IMR-90 (cell line): ENCODE measurements around the gene HES6. TPM values are rescaled to one million over a fixed set of nuclear protein-coding genes. Genes with fewer than 3 reads are reported as not detected.

Source experiments
- ATAC-seq: fragments of 200-7000 bp; cut with Tn5 transposase; 2 replicates; pipeline ENCODE4 v1.9.1; 2020; ENCODE audit warnings: low read depth, mild to moderate bottlenecking, moderate library complexity
- BruUV-seq: library from RNA; stranded (reverse); fragments of 400-500 nt; replicated peaks from 2 replicates; lab custom pipeline; 2021; lab: Mats Ljungman, UMichigan
- CTCF ChIA-PET: fragments of 300-600 bp; formaldehyde crosslinking; extraction: SDS; loops from one replicate; lab custom pipeline; 2021; ENCODE audit warnings: antibody characterized with exemption; lab: Yijun Ruan, JAX
- POLR2A ChIA-PET: fragments of 300-600 bp; sonication (Branson Sonifier 250); formaldehyde crosslinking; loops from one replicate; lab custom pipeline; 2022; ENCODE audit warnings: antibody characterized with exemption; ENCODE audit not compliant: unreplicated experiment; lab: Charles Lee
- DNase-seq: peaks from one replicate; pipeline ENCODE4 v3.0.0; 2013
- H2AFZ ChIP-seq: replicated peaks from 2 replicates; pipeline ENCODE3; 2013; ENCODE audit warnings: low read length, mild to moderate bottlenecking; ENCODE audit not compliant: poor library complexity
- H2AK5ac ChIP-seq: 2 replicates; pipeline ENCODE4 v1.6.1; 2013; ENCODE audit warnings: low read depth, low read length, inconsistent platforms
- H2AK9ac ChIP-seq: replicated peaks from 2 replicates; pipeline ENCODE3; 2013; ENCODE audit warnings: mild to moderate bottlenecking, low read depth, low read length, moderate library complexity; ENCODE audit not compliant: poor library complexity
- H2BK120ac ChIP-seq: 2 replicates; pipeline ENCODE4 v1.6.1; 2013; ENCODE audit warnings: low read depth, low read length, inconsistent platforms
- H2BK15ac ChIP-seq: 3 replicates; pipeline ENCODE4 v1.6.1; 2013; ENCODE audit warnings: low read depth, low read length, inconsistent platforms
- H2BK20ac ChIP-seq: 2 replicates; pipeline ENCODE4 v1.6.1; 2013; ENCODE audit warnings: low read depth, mild to moderate bottlenecking, inconsistent platforms, low read length, moderate library complexity
- H2BK5ac ChIP-seq: 2 replicates; pipeline ENCODE4 v1.6.1; 2013; ENCODE audit warnings: mild to moderate bottlenecking, low read depth, low read length, inconsistent platforms; ENCODE audit not compliant: poor library complexity, severe bottlenecking
- H3K14ac ChIP-seq: replicated peaks from 2 replicates; pipeline ENCODE4 v1.6.1; 2013; ENCODE audit warnings: low read depth, low read length, inconsistent platforms
- H3K18ac ChIP-seq: 2 replicates; pipeline ENCODE4 v1.6.1; 2013; ENCODE audit warnings: low read depth, low read length, control low read depth
- H3K23ac ChIP-seq: 2 replicates; pipeline ENCODE4 v1.6.1; 2013; ENCODE audit warnings: low read depth, low read length, inconsistent platforms
- H3K27ac ChIP-seq: 2 replicates; pipeline ENCODE4 v1.5.1; 2013; ENCODE audit warnings: mild to moderate bottlenecking, control low read depth, low read length; ENCODE audit not compliant: insufficient read depth
- H3K27me3 ChIP-seq: 2 replicates; pipeline ENCODE4 v1.6.1; 2013; ENCODE audit warnings: low read length; ENCODE audit not compliant: control insufficient read depth, insufficient read depth
- H3K36me3 ChIP-seq: 2 replicates; pipeline ENCODE4 v1.6.1; 2013; ENCODE audit warnings: low read length, mixed read lengths; ENCODE audit not compliant: control insufficient read depth, insufficient read depth
- H3K4ac ChIP-seq: 2 replicates; pipeline ENCODE4 v1.6.1; 2013; ENCODE audit warnings: low read depth, low read length, inconsistent platforms
- H3K4me1 ChIP-seq: 2 replicates; pipeline ENCODE4 v1.6.1; 2013; ENCODE audit warnings: low read length, mixed read lengths; ENCODE audit not compliant: control insufficient read depth, insufficient read depth
- H3K4me2 ChIP-seq: 2 replicates; pipeline ENCODE4 v1.6.1; 2013; ENCODE audit warnings: low read depth, mild to moderate bottlenecking, control low read depth, low read length, moderate library complexity
- H3K4me3 ChIP-seq: 2 replicates; pipeline ENCODE4 v1.5.1; 2013; ENCODE audit warnings: low read depth, mild to moderate bottlenecking, control low read depth, low read length, moderate library complexity; ENCODE audit not compliant: insufficient read depth
- H3K56ac ChIP-seq: 2 replicates; pipeline ENCODE4 v1.6.1; 2013; ENCODE audit warnings: low read length, inconsistent platforms; ENCODE audit not compliant: insufficient read depth; ENCODE audit errors: extremely low read depth
- H3K79me1 ChIP-seq, 2 experiments: 2 replicates each; pipeline ENCODE4 v1.6.1; 2013; ENCODE audit warnings: low read length in 2 of 2, inconsistent platforms in 1 of 2, low read depth in 1 of 2
- H3K9ac ChIP-seq: 2 replicates; pipeline ENCODE4 v1.6.1; 2013; ENCODE audit warnings: low read depth, low read length, control low read depth
- H3K9me1 ChIP-seq: 2 replicates; pipeline ENCODE4 v1.6.1; 2013; ENCODE audit warnings: low read length, inconsistent platforms; ENCODE audit not compliant: insufficient read depth
- H3K9me3 ChIP-seq: 2 replicates; pipeline ENCODE4 v1.6.1; 2013; ENCODE audit warnings: low read length; ENCODE audit not compliant: control insufficient read depth, insufficient read depth
- H4K20me1 ChIP-seq: 2 replicates; pipeline ENCODE4 v1.6.1; 2013; ENCODE audit warnings: low read length, inconsistent platforms; ENCODE audit not compliant: insufficient read depth
- H4K5ac ChIP-seq: 2 replicates; pipeline ENCODE4 v1.6.1; 2013; ENCODE audit warnings: mild to moderate bottlenecking, low read depth, low read length, control low read depth
- H4K8ac ChIP-seq, 2 experiments: 2 replicates each; pipeline ENCODE4 v1.6.1; 2013; ENCODE audit warnings: low read depth in 2 of 2, low read length in 2 of 2, control low read depth in 1 of 2, inconsistent platforms in 1 of 2
- H4K91ac ChIP-seq: 2 replicates; pipeline ENCODE4 v1.6.1; 2013; ENCODE audit warnings: low read depth, low read length, inconsistent platforms; ENCODE audit not compliant: insufficient read depth
- BHLHE40 ChIP-seq: fragments of 150-350 bp; IDR thresholded peaks from 2 replicates; pipeline ENCODE4 v1.6.1; 2016; ENCODE audit warnings: mild to moderate bottlenecking, low read depth, low read length
- CEBPB ChIP-seq: IDR thresholded peaks from 2 replicates; pipeline ENCODE4 v1.6.1; 2012; ENCODE audit warnings: low read depth, low read length, improper control_type of control experiment
- CHD1 ChIP-seq: IDR thresholded peaks from 2 replicates; pipeline ENCODE4 v1.6.1; 2012; ENCODE audit warnings: low read depth, low read length, improper control_type of control experiment
- CTCF ChIP-seq: conservative IDR thresholded peaks from 2 replicates; pipeline ENCODE4 v1.5.1; 2012; ENCODE audit warnings: mild to moderate bottlenecking, low read depth, low read length, improper control_type of control experiment
- ELK1 ChIP-seq: fragments of 150-350 bp; IDR thresholded peaks from 2 replicates; pipeline ENCODE4 v1.6.1; 2016; ENCODE audit warnings: low read depth, mild to moderate bottlenecking, low read length, moderate library complexity, borderline replicate concordance
- FOS ChIP-seq: fragments of 150-350 bp; IDR thresholded peaks from 2 replicates; pipeline ENCODE4 v1.6.1; 2016; ENCODE audit warnings: low read depth, low read length
- MAFK ChIP-seq: IDR thresholded peaks from 2 replicates; pipeline ENCODE4 v1.6.1; 2012; ENCODE audit warnings: low read depth, low read length, improper control_type of control experiment
- MAZ ChIP-seq: IDR thresholded peaks from 2 replicates; pipeline ENCODE4 v1.6.1; 2012; ENCODE audit warnings: low read depth, mild to moderate bottlenecking, low read length, improper control_type of control experiment, moderate library complexity, borderline replicate concordance
- MXI1 ChIP-seq: IDR thresholded peaks from 2 replicates; pipeline ENCODE4 v1.6.1; 2012; ENCODE audit warnings: low read depth, mild to moderate bottlenecking, low read length, moderate library complexity, borderline replicate concordance
- NFE2L2 ChIP-seq: fragments of 150-350 bp; IDR thresholded peaks from 2 replicates; pipeline ENCODE4 v1.6.1; 2016; ENCODE audit warnings: low read depth, mild to moderate bottlenecking, low read length
- POLR2A ChIP-seq: IDR thresholded peaks from 2 replicates; pipeline ENCODE4 v1.6.1; 2012; ENCODE audit warnings: mild to moderate bottlenecking, low read depth, low read length
- RAD21 ChIP-seq: IDR thresholded peaks from 2 replicates; pipeline ENCODE4 v1.6.1; 2012; ENCODE audit warnings: low read length, improper control_type of control experiment
- RCOR1 ChIP-seq: IDR thresholded peaks from 2 replicates; pipeline ENCODE4 v1.6.1; 2012; ENCODE audit warnings: mild to moderate bottlenecking, low read length, improper control_type of control experiment; ENCODE audit not compliant: insufficient replicate concordance
- RFX5 ChIP-seq: IDR thresholded peaks from 2 replicates; pipeline ENCODE4 v1.8.0; 2012; ENCODE audit warnings: low read depth, mild to moderate bottlenecking, low read length, moderate library complexity
- SMC3 ChIP-seq: fragments of 150-350 bp; IDR thresholded peaks from 2 replicates; pipeline ENCODE4 v1.6.1; 2016; ENCODE audit warnings: low read depth, mild to moderate bottlenecking, antibody characterized with exemption, low read length, moderate library complexity
- WGBS, 2 experiments: methylation state at CpG; one replicate each; pipeline versions ENCODE4 v1.1.5 to v1.1.7; 2013; ENCODE audit warnings: missing lambda C conversion rate in 2 of 2; ENCODE audit not compliant: insufficient read length in 1 of 2; ENCODE audit errors: extremely low coverage in 2 of 2; 5-methylcytosine and 5-hydroxymethylcytosine counted together
- dilution Hi-C: fragments of 300-500 bp; cut with HindIII; formaldehyde crosslinking; loops from one replicate; pipeline ENCODE4 v1.14.3; 2018; ENCODE audit warnings: low sequenced_read_pairs; ENCODE audit not compliant: unreplicated experiment
- in situ Hi-C: fragments of 300-500 bp; cut with MboI; formaldehyde crosslinking; loops from 3 replicates; pipeline ENCODE4 v1.14.3; 2019; ENCODE audit warnings: low sequenced_read_pairs, inconsistent platforms, mixed read lengths
- intact Hi-C: fragments of 100-400 bp; cut with micrococcal nuclease; formaldehyde crosslinking; loops from 2 replicates; pipeline ENCODE4 v1.10.0; 2022
- polyA plus RNA-seq, 3 experiments: library from polyadenylated mRNA; depleted of rRNA; stranded (reverse); fragments of >200 nt; gene quantifications; 2 replicates each; pipeline ENCODE4 v1.2.3, GENCODE V29; 2012; ENCODE audit warnings: low replicate concordance in 1 of 3
- total RNA-seq: library from RNA; depleted of rRNA; stranded (reverse); fragments of >200 nt; gene quantifications from 2 replicates; pipeline ENCODE4 v1.2.3, GENCODE V29; 2012
- TF ChIP-seq, protein P1 (sequence below): fragments of 150-350 bp; IDR thresholded peaks from 2 replicates; pipeline ENCODE4 v1.6.1; 2017; ENCODE audit warnings: mild to moderate bottlenecking, antibody characterized with exemption, low read length, low read depth

Gene HES6
- total and polyA plus RNA-seq, 2 of the 4 experiments (the other 2 are of a cell fraction): 1.3 to 3.3 TPM

DNA sequence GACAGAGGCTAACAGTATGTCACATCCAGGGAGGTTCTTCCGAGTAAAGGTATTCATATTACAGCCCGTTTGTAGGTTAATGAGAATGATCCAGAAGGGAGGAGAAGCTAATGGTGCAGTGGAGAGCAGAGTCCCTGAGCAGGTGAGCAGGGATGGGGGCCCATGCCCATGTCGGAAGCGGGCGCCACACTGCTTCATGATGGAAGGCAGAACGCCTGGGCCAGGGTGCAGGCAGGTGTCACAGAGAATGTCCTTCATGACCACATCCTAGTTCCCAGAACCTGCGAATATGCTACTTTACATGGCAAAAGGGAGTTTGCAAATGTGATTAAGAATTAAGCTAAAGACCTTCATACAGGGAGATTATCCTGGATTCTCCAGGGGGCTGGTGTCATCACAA is 4.0 kb downstream of the HES6 start:
- no peak overlapping the region for H4K8ac ChIP-seq
- CTCF ChIA-PET: no interaction called here
- H3K4me3 ChIP-seq: no peak overlapping the region
- H2BK5ac ChIP-seq: no peak overlapping the region
- H3K4ac ChIP-seq: no peak overlapping the region
- H2BK15ac ChIP-seq: no peak overlapping the region
- peak overlapping the region; percentile 13; the same call in 1 of the 2 replicates for H2AK5ac ChIP-seq
- no peak overlapping the region for H3K18ac ChIP-seq
- no peaks in the 10 kb centered on the region for H3K9me1 ChIP-seq
- H3K4me2 ChIP-seq: no peak overlapping the region
- intact Hi-C loops (no loop called here), dilution Hi-C loops (no loop called here), in situ Hi-C loops (no loop called here)
- H2AK9ac ChIP-seq: peak overlapping the region; percentile 78
- no peak overlapping the region for H3K56ac ChIP-seq
- H3K9ac ChIP-seq: no peak overlapping the region
- peaks cover 4% of the 10 kb centered on the region; the same call in 1 of the 2 replicates for H3K4me1 ChIP-seq
- POLR2A ChIA-PET: no interaction called here
- H3K14ac ChIP-seq: no peak overlapping the region
- H2BK20ac ChIP-seq: no peak overlapping the region
- BruUV-seq: no TSS peak
- DNase-seq: no peak
- H3K27ac ChIP-seq: no peak overlapping the region
- H4K5ac ChIP-seq: no peak overlapping the region
- 96% methylated on average over 5 of the region's 7 CpGs; no CpG with 5 or more reads in 1 of the 2 experiments for WGBS, 2 experiments
- H4K20me1 ChIP-seq: no peaks in the 10 kb centered on the region
- H3K36me3 ChIP-seq: no peaks in the 10 kb centered on the region
- no peak for TF ChIP-seq MAZ
- TF ChIP-seq RCOR1: no peak
- no peak for TF ChIP-seq POLR2A
- TF ChIP-seq CTCF: no peak
- TF ChIP-seq ELK1: no peak
- TF ChIP-seq MAFK: no peak
- TF ChIP-seq MXI1: no peak
- TF ChIP-seq CHD1: no peak
- no peak for TF ChIP-seq RFX5
- no peak for TF ChIP-seq RAD21
- no peak for TF ChIP-seq SMC3
- TF ChIP-seq FOS: no peak
- TF ChIP-seq, protein P1, sequence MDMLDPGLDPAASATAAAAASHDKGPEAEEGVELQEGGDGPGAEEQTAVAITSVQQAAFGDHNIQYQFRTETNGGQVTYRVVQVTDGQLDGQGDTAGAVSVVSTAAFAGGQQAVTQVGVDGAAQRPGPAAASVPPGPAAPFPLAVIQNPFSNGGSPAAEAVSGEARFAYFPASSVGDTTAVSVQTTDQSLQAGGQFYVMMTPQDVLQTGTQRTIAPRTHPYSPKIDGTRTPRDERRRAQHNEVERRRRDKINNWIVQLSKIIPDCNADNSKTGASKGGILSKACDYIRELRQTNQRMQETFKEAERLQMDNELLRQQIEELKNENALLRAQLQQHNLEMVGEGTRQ: no peak
- no peak for TF ChIP-seq CEBPB
- no peak for TF ChIP-seq BHLHE40
- no peak for TF ChIP-seq NFE2L2
- ATAC-seq: no peak
- H3K79me1 ChIP-seq: peaks cover 0 to 2% of the 10 kb centered on the region in 2 experiments; a peak in 1 of 4 replicates
- 0 out of 2 replicates have a peak, but pooled peaks cover 2% of the 10 kb centered on the region for H3K9me3 ChIP-seq
- peaks cover 19% of the 10 kb centered on the region for H3K27me3 ChIP-seq
- peak overlapping the region; percentile 40; the same call in 1 of the 2 replicates for H3K23ac ChIP-seq
- H2AFZ ChIP-seq: no peak overlapping the region
- H2BK120ac ChIP-seq: no peak overlapping the region
- H4K91ac ChIP-seq: no peak overlapping the region
